IMR-90 (cell line): ENCODE data around the gene WNT7B.

Source experiments
- POLR2A ChIP-seq: IDR thresholded peaks from 2 replicates; pipeline ENCODE4 v1.6.1; 2012; ENCODE audit warnings: mild to moderate bottlenecking, low read depth, low read length
- RFX5 ChIP-seq: IDR thresholded peaks from 2 replicates; pipeline ENCODE4 v1.8.0; 2012; ENCODE audit warnings: low read depth, mild to moderate bottlenecking, low read length, moderate library complexity
- TF ChIP-seq, protein P1 (sequence below): conservative IDR thresholded peaks from 2 replicates; pipeline ENCODE4 v1.5.1; 2012; ENCODE audit warnings: mild to moderate bottlenecking, low read depth, low read length, improper control_type of control experiment
- TF ChIP-seq, protein P2 (sequence below): fragments of 150-350 bp; IDR thresholded peaks from 2 replicates; pipeline ENCODE4 v1.6.1; 2017; ENCODE audit warnings: mild to moderate bottlenecking, antibody characterized with exemption, low read length, low read depth
- TF ChIP-seq, protein P3 (sequence below): fragments of 150-350 bp; IDR thresholded peaks from 2 replicates; pipeline ENCODE4 v1.6.1; 2016; ENCODE audit warnings: low read depth, mild to moderate bottlenecking, low read length, moderate library complexity, borderline replicate concordance

DNA sequence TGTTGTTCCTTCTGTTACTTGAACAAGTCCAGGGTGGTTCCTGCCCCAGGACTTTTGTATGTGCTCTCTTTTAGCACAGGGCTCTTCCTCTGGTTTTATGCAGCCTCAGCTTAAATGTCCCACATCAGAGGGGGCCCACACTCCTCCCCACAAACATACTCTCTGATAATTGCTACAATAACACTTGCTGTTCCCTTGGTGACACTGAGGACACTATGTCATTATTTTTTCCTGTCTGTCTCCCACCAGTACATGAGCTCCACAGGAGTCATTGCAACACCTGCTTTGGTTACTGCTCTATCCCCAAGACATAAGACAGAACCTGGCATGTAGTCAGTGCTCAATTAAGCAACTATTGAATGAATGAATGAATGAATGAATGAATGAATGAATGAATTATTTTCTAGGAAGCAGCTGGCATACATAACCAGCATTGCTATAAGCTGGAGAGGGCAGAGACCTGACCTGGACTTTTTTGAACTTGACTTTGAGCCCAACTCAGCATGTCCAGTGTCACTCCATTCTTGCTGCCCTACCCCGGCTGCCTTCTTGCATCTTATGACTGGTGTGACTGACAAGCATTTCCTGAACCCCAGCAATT lies 7.5 kb upstream of the WNT7B start:
- TF ChIP-seq, protein P1, sequence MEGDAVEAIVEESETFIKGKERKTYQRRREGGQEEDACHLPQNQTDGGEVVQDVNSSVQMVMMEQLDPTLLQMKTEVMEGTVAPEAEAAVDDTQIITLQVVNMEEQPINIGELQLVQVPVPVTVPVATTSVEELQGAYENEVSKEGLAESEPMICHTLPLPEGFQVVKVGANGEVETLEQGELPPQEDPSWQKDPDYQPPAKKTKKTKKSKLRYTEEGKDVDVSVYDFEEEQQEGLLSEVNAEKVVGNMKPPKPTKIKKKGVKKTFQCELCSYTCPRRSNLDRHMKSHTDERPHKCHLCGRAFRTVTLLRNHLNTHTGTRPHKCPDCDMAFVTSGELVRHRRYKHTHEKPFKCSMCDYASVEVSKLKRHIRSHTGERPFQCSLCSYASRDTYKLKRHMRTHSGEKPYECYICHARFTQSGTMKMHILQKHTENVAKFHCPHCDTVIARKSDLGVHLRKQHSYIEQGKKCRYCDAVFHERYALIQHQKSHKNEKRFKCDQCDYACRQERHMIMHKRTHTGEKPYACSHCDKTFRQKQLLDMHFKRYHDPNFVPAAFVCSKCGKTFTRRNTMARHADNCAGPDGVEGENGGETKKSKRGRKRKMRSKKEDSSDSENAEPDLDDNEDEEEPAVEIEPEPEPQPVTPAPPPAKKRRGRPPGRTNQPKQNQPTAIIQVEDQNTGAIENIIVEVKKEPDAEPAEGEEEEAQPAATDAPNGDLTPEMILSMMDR = no peak
- TF ChIP-seq RFX5 = no peak
- TF ChIP-seq POLR2A = no peak
- TF ChIP-seq, protein P2, sequence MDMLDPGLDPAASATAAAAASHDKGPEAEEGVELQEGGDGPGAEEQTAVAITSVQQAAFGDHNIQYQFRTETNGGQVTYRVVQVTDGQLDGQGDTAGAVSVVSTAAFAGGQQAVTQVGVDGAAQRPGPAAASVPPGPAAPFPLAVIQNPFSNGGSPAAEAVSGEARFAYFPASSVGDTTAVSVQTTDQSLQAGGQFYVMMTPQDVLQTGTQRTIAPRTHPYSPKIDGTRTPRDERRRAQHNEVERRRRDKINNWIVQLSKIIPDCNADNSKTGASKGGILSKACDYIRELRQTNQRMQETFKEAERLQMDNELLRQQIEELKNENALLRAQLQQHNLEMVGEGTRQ = no peak
- TF ChIP-seq, protein P3, sequence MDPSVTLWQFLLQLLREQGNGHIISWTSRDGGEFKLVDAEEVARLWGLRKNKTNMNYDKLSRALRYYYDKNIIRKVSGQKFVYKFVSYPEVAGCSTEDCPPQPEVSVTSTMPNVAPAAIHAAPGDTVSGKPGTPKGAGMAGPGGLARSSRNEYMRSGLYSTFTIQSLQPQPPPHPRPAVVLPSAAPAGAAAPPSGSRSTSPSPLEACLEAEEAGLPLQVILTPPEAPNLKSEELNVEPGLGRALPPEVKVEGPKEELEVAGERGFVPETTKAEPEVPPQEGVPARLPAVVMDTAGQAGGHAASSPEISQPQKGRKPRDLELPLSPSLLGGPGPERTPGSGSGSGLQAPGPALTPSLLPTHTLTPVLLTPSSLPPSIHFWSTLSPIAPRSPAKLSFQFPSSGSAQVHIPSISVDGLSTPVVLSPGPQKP = no peak
